Inflammatory macrophage treated with lipopolysaccharide for 4 hours (primary cell): ENCODE data around the gene GEMIN4.
"Not testable (repeated sequence)": the region's sequence is repeated elsewhere in the genome, so short reads cannot be mapped to it uniquely, and the experiment has no call there.

Experiments
- DNase-seq: peaks from one replicate; pipeline ENCODE4 v3.0.0-alpha.2; 2020

Gene GEMIN4

GRCh38 chr17:752002-752619 is at the start of gene GEMIN4:
Gene GEMIN4, minus strand, starts transcription at chr17:752264. Its CDS starts 122 bp downstream, at chr17:752142.
- peak; percentile 87 for DNase-seq

DNA sequence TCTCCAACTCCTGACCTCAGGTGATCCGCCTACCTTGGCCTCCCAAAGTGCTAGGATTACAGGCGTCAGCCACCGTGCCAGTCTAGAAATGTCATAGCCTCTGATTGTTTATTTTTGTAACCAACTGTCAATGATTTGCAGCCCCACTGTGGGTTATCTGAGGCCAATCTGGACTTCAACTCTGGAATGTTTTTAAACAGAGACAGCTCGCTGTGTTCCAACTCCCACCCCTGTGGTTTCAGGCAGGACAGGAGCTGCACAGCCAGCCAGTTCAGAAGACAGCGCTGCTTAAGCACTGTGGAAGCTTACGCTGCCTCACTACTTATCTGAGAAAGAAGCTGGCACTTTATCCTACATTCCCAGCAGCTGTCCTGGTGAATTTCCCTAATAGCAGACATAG is 49.6 kb upstream of the GEMIN4 start:
- DNase-seq = no peak

DNA sequence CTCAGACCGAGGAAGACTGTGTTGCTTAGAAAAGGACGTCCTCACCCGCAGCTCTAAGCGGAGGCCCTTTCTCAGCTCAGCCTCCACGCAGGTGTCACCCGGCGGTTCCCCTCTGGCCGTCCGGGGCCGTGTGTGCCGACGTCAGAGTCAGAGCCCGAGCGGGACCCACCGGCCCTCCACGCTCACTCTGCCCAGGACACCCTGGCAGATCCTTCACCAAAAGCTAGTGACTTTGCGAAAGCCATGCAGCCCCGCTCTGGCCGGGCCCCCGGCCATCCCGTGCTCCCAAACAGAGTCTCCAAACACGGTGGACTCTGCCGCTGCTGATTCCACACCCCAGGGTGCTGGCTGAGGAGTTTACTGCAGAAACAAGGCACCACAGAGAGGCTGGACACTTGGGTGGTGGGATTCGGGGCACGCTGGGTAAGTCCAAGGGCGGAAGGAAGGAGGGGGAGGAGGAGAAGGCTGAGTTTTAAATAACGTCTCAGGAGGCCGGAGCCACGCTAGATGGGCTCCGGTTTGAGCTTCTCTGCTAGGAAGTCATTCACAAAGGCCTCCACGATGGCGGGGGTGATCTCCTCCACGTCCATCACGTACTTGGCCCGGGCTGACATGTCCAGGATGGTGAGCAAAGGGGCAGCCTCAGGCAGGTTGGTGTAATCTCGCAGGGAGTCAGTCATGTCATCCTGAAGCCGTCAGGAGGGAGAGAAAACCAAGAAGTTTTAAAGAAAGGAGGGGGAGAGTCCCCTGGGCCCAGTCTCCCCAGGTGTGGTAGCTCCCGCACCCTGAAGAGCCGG is 48.6 kb upstream of the GEMIN4 start:
- no peak for DNase-seq

DNA sequence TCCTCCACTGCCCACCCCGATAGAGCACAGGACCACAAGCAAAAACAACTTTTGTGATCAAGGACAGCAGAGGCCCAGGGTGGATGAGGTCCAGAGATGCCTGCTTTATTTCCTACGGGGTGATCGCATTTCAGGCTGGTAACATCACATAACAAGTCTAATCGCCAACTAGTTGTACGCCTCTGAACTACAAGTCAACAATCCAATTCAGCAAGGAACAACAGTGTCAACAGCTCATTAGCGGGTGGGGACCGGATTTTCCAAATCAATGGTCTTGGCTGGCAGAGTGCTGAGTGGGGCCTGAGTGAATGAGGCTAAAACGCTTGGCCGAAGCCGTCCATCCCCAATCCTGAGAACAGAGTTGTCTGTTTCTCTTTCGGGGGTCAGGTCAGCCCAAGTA is 47.2 kb upstream of the GEMIN4 start:
- no peak for DNase-seq

DNA sequence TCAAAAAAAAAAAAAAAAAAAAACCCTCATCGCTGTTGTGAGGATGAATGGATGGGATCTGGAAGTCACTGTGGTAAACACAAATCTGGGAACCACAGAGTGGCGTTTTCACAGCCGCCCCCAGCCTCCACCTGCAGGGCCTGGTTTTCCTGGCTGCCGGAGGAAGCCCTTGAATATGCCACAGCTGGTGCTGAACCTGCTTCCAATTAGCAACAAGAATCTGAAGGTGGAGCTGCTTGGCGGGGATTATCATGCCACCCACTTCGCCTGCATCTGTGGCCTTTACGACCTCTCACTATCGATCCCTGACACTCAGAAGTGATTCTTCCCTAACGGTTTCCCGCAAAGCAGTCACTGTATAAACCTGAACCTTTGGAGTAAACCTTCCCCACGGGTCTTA is 46.2 kb upstream of the GEMIN4 start:
- no peak for DNase-seq

DNA sequence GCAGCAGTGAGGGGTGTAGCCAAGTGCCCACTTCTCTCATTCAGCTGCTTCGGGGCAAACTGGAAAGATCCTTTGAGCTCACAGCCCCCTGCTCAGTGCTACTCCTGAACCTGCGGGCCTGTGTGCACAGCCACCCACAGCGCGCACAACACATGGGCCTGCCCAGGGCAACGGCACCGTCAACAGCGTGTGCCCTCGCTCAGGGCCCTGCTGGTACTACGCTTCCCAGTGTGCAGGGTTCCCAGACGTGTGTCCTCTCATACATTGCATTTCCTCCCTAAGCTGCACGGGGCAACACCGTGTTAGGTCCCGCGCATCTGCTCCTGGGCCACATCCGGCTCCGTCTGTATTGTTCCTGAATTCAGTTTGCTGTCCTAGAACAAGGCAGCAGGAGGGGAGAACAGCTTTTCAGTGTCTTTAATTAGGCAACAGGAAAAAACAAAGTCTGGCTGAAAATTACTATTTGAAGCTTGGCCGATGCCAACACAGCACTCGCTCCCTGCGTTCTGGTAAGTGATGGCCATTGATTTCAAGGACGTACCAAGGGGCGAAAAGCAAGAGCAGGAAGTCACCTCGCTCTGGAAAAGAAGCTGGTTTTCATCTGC is 45.3 kb upstream of the GEMIN4 start:
- no peak for DNase-seq

DNA sequence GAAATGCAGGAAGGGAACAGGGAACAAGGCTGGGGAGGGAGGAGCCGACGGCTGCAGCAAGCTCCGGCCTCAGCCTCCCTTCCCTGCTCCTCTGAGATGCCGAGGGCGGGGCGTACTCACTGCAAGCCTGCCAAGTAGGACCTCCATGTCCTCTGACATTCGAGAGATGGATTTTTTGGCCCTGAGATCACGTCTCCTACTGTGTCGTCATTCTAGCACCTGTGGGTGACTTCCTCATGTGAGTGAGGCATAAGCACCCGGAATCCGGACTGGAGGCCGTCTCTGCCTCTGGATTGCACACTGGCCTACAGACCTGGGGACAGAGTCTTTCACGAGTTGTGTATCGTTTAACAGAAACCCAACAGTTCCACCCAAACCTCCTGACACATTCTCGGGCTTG is 44.5 kb upstream of the GEMIN4 start:
- DNase-seq = no peak

DNA sequence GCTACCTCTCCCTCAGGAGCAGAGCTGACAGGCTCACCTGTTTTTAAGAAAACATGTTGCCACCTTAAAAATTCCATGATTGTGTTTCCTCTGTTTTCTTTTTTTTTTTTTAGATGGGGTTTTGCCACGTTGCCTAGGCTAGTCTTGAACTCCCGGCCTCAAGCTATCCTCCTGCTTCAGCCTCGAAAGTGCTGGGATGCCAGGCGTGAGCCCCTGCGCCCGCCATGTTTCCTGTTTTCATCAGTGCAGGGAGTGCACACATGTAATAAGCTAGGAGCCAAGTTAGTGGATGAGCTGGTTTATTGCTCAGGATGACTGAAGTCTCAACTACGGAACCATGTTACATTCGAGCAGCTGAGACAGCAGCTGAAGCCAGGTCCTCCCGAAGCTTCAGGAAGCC is 43.7 kb upstream of the GEMIN4 start:
- DNase-seq = no peak

DNA sequence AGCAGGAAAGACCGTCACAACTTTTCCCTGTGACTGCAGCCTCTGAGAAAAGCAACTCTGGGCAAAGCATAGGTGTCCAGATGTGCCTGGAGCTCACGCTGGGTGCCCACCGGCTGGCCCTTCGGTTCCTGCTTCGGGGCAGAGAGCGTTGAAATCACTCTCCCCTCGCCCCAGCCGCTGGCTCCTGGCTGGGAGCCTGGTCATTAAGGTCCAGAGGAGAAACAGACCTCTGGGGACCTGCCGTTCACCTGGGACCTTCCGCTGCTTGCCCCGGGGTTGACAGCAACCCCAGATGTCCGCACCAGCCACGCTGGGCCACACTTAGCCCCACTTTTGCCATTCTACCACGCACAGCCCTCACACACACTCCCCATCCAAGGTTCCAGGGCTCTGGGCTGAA is 43.2 kb upstream of the GEMIN4 start:
- no peak for DNase-seq

GRCh38 chr17:794876-795275 is 42.8 kb upstream of the GEMIN4 start:
- DNase-seq = peak; percentile 45

DNA sequence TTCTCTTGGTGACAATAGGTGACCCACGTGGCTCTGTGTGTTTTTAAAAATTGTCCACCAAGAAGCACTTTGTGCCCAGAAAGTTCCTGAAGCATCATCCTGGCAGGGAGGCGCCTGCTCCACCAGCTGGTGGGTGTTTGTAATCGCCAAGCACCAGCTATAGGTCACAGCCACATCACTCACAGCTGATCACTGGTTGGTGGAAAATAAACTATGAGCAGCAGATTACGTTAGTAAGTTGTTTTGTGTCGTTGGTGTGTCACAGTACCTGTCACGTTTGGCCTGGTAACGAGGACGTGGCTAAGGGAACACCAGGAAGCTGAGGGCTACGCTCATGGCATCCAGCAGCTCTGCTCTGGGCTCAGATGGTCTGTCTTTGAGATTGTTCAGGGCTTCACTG is 40.2 kb upstream of the GEMIN4 start:
- no peak for DNase-seq

GRCh38 chr17:791829-792228 is 39.8 kb upstream of the GEMIN4 start:
- no peak for DNase-seq

DNA sequence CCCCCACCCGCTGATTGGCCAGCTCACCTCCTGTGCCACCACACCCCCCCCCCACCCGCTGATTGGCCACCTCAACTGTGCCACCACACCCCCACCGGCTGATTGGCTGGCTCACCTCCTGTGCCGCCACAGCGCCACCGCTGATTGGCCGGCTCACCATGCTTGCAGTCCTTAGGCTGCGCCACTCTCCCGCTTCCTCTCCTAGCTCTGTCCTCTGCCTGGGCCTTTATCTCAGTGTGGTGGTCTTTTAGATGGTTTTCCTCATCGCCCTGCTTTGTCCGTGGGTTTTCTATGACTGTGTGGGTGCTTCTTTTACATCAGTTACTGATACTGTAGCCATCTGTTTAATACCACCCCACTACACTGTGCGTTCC is 38.8 kb upstream of the GEMIN4 start:
- DNase-seq = not testable (repeated sequence)

DNA sequence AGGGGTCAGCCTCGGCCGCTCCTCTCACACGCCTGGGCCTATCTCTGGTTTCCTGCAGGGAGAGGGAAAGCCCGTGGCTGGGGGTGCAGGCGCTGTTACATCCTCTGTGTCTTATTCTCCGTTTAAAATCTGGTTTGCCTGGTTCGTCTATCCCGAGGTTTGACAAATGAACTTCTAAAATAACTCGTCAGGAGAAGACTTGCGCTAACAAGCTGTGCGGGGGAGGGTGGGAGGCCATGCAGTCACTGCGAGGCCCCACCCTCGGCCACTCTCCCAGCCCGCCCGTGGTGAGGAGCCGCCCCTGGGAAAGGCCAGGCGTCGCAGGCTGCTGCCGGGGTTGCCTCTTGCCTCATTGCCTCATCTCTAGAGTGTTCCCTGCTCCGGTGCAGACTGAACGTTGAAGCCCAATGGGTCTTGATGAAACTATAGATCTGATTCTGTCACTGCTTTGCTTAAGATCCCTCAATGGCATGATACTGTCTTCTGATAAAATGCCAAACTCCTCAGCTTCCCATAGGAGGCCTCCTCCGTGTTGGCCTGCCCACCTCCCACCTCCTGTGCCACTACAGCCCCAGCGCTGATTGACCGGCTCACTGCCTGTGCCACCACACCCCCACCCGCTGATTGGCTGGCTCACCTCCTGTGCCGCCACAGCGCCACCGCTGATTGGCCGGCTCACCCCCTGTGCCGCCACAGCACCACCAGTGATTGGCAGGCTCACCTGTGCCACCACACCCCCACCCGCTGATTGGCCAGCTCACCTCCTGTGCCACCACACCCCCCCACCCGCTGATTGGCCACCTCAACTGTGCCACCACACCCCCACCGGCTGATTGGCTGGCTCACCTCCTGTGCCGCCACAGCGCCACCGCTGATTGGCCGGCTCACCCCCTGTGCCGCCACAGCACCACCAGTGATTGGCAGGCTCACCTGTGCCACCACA is 38.1 kb upstream of the GEMIN4 start:
- DNase-seq = not testable (repeated sequence)

GRCh38 chr17:789160-789840 is 37.2 kb upstream of the GEMIN4 start:
- DNase-seq = no peak

DNA sequence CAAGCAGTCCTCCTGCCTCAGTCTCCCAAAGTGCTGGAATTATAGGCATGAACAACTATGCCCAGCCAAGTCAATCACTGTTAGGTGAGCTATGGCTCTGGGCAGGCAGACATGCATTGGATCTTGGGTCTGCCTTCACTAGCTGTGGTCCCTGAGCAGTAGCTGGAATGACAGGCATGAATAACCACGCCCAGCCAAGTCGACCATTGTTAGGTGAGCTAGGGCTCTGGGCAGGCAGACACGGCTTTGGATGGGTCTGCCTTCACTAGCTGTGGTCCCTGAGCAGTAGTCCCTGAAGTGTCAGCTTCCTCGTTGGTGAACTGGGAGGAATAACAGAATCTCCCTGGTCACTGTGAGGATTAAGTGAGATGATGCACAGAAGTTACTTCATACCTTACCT is 36.5 kb upstream of the GEMIN4 start:
- DNase-seq = no peak

DNA sequence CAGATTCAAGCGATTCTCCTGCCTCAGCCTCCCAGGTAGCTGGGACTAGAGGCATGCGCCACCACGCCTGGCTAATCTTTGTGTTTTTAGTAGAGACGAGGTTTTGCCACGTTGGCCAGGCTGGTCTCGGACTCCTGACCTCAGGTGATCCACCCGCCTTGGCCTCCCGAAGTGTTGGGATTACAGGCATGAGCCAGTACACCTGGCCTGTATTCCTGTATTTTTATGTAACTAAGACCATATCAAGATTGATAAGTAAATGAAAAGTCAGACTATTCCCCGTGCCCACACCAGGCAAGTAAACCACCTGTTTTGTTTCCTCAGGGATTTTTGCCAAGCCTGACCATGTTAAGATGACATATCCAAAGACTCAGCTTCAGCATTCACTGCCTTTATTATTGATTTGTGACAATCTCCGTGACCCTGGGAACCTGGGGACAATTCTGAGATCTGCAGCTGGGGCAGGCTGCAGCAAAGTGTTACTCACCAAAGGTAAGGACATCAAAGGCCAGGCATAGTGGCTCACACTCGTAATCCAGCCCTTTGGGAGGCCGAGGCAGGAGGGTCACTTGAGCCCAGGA is 35.7 kb upstream of the GEMIN4 start:
- DNase-seq = no peak

GRCh38 chr17:785901-786300 is 33.8 kb upstream of the GEMIN4 start:
- DNase-seq = not testable (repeated sequence)

DNA sequence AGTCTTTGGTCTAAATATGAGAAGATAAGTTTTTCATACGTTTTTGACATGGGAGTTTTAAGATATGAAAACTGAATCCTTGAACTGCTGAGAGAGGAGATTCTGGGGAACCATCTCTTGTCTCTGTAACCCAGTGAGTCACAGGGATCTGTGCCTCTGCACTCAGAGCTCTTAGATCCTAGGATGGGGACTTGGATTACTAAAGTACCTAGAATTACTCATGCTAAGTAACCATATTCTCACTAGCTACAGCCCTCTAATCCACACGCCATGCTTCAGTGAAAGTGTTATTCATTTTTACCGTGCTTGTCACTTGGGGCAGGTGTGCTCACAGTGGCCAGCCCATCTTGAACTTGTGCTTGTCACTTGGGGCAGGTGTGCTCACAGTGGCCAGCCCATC is 32.1 kb upstream of the GEMIN4 start:
- DNase-seq = no peak

- peak; percentile 91 for DNase-seq
Measured at GRCh38 chr17:781805-782731, 30.0 kb upstream of the GEMIN4 start, which contains the start of the genes GLOD4 and MRM3. Gene GLOD4, minus strand, starts transcription at chr17:782280. Its CDS starts 25 bp downstream, at chr17:782255. Gene MRM3, plus strand, starts transcription at chr17:782353. Its CDS starts 26 bp downstream, at chr17:782379.

- no peak for DNase-seq
Measured at GRCh38 chr17:778096-778495, 26.0 kb upstream of the GEMIN4 start.
